Skin of body (tissue), 2 donors: ENCODE data around the gene BMP7. TPM values are rescaled to one million over a fixed set of nuclear protein-coding genes. Genes with fewer than 3 reads are reported as not detected.
"Not testable (repeated sequence)": the region's sequence is repeated elsewhere in the genome, so short reads cannot be mapped to it uniquely, and the experiment has no call there.

Source experiments
- DNase-seq: peaks from one replicate; lab custom pipeline; 2025; lab: John Stamatoyannopoulos, UW
- total RNA-seq: library from RNA; depleted of rRNA; stranded (reverse); fragments of >200 nt; gene quantifications from one replicate; pipeline ENCODE4 v1.2.3, GENCODE V29; 2014

Gene BMP7
- total RNA-seq, 1 donor from 2014 or later = 15.0 TPM

DNA sequence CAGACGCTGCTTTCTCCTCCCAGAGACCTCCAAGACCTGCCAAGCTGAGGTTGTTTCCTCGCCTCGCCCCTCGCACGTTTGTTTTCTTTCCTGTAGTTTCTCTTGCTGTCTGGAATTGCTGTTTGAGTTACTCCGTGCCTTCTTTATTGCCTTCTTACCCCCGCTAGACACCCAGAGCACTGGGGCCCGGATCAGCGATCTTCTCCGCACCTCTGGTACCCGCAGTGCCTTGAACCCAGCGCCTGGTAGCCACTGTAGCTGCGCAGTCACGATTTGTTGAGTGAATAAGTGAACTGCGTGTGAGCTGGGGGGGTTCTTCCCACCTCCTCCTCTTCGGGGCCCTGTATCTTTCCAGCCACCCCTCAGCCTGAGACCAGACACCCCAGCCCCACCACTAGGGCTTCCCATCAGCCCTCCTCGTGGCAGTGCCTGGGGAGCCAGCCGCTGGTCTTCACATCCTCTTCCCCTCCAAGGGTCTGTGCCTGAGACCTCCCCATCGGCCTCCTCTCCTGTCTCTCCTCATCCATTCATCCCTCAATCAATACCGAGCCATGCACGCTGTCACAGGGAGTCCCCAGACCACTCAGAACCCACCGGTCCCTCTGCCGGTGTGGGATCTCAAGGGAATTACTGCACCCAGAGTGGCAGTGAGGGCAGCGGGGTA, 849 bp upstream of the BMP7 start:
- no peak for DNase-seq

DNA sequence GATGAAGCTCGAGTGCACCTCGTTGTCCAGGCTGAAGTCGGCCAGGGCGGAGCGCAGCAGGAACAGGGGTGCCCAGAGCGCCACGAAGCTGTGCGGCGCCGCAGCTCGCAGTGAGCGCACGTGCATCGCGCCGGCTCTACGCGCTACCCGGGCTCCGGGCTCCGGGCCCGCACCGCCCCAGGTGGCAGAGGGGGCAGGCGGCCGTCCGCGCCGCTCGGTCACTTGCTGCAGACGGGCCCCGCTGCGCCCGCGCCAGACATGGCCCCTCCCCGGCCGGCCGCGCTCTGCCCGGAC, 497 bp downstream of the BMP7 start:
- no peak for DNase-seq

DNA sequence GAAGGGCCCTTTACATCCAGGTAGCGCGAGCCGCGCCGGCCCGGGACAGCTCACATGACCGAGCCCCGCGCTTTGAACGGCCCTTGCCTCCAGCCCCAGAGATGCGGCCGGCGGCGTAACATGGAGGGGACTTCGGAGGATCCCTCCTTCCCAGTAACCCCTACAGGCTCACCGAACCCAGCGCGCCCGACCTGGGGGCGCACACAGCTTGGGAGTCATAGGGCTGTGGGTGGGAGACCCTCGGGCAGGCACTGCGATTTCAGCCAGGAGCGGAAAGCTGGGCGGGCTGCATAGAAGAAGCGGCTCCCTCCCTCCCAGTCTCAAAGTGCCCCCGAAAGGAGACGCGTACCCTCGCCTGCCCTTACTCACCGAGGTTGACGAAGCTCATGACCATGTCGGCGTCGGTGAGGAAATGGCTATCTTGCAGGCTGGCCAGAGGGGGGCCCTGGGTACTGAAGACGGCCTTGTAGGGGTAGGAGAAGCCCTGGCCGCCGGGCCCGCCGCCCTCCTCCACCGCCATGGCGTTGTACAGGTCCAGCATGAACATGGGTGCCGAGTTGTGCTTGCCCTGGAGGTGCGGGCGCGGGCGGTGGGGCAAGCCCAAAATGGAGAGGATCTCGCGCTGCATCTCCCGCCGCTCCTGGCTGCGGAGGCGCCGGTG, 975 bp downstream of the BMP7 start:
- no peak for DNase-seq

DNA sequence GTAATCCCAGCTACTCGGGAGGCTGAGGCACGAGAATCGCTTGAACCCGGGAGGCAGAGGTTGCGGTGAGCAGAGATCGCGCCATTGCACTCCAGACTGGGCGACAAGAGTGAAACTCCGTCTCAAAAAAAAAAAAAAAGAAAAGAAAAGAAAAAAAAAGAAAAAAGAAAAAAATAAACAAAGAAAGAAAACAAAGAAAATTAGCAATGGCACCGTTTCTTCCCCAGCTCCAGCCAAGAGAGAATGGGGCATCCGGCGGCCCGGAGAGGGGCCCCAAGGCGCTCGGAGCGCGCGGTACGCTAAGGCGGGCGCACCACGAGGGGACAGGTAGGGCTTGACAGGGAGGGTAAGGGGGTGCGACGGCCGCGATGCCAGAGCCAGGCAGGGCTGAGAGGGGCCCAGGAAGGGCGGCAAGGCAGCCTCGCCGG, 1.5 kb downstream of the BMP7 start:
- DNase-seq = not testable (repeated sequence)

DNA sequence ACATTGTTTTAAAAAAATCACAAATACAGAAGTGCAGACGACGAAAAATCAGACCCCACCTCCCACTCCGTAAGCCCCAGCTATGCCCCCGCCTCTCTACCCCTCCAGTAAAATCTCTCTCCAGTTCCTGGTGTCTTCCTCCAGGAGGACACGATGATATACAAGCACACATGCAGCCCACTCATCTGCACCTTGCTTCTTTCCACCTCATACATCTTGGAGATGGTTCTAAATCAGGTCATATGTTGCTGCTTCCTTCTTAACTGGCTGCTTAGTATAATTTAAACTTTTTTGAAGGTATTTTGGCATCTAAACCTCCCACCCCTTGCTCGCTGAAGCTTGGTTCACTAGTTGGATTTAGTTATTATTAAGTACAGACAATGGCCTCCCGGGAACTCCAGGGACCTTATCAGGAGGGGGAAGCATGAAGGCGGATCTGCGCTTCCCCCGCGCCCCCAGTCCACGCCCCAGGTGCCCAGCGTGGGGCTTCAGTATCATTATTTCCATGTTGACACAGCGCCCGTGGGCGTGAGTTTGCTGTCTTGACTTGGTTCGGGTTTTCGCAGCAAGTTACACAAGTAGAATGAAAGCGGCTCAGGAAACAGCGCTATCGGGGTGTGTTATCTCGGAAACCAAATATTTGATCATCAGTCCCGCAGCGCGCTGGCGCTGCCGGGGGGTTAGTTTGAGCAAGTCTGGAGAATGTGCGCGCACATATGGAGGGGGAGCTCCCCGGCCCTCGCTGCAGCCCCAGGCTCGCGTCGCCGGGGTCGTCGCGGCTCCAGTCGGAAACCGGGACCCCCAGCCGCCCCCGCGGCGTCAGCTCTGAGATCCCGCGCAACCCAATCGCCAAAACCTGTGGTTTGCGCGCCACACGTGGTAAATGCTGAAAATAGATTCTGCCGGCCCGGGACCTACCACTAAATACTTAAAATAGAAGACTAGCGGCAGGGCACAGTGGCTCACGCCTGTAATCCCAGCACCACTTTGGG, 2.3 kb downstream of the BMP7 start:
- DNase-seq = no peak

DNA sequence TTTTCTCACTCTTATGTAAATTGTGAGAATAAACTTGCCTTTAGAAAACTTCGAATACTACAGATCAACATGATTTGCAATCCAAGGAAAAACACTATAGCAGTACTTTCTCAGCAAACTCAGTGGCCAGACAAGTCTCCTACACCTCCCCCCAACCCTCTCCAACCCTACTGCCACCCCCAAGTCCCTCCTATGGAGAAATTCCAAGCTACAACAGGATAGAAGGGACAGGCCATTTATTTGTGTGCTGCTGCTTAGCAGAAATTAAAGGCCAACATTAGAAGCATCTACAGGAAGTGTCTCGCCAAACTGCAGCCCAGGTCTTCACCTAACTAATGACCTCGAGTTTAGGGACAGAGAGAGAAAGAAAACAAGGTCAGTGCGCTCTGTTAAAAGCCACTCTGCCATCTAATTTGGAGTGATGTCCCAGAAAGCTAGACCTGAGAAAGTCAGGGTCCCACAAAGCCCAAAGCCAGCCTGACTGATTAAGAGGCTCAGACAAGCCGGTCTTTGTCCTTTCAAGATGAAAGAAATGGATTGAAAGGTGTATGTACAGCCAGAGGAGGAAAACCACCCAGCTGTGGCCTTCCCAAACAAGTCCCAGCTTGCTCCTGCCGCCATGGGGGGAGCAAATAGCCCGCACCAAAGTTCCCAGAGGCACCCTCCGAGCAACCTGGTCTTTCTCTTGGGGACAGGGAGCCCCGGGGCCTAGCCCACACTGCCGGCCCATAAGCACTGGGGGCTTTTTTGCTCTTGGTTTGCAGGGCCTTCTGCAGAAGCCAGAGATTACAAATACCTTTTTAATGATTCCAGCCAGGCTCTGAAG, 3.4 kb downstream of the BMP7 start:
- DNase-seq = no peak

DNA sequence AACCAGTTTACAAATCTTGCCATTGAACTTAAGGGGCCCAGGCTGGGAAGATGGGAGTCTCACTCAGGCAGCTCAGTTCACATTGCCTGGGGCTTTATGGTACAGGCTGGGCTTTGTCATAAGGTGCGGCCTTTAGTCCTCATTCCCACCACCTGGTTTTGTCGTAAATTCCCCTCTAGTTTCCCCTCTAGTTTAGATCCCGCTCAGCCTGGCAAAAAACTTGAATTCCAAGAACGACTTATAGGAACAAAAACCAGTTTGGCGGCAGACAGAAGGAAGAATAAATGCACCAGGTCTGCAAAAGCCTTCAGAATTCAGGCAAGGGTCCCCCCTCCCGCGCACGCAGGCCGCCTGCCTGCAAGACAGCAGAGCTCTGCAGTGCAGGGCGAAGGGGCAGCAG, 4.1 kb downstream of the BMP7 start:
- DNase-seq = no peak

DNA sequence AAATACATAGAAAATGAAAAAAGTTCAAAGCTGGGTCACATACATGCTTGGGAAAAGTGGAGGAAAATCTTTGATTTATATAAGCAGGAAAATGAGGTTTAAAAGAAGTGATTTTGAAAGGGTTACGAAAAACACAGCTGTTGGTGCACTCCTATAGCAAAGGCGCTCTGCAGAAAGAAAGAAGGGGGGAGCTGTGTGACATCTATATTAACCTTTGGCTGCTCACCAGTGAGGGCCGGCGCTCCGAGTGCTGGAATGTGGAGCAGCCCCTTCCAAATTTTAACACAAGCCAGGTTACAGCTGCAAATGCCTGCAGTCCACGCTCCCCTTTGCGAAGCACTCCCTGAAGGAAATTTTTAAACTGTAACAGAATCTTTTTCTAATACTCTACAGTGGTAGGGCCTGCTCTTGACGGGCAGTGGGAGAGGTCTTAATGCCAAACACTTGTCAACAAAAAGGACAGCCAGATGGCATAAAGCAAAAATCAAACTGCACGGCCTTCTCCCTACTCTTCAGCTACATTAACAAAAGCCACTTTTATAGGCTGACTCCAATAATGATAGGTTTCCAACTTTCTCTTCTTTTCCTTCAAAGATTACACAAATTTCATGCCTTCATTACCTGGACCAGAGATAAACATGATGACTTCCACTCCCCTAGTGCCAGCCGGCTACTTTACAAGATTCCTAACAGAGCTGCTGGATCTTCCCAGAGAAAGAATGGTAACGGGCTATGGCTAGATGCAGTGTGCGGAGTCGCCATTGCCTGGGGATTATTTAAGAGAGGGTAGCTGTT, 4.8 kb downstream of the BMP7 start:
- peak; percentile 71 for DNase-seq

DNA sequence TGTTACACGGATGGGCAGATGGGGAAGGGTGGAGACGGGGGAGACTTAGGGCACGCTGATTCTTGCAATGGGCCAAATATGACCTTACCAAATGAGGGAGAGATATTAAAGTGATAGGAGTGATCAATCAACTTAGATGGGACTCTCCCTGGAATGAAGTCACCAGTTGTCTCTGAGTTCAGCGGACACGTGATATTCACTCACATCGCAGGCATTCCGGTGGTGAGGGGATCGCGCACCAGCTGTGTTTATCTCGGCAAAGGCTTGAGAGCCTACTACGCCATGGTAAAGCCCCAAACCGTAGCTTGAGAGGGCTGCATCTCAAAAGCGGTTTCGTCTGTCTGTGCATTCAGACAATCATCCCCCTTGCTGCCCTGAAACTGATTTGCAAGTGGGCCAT, 5.5 kb downstream of the BMP7 start:
- peak; percentile 67 for DNase-seq

DNA sequence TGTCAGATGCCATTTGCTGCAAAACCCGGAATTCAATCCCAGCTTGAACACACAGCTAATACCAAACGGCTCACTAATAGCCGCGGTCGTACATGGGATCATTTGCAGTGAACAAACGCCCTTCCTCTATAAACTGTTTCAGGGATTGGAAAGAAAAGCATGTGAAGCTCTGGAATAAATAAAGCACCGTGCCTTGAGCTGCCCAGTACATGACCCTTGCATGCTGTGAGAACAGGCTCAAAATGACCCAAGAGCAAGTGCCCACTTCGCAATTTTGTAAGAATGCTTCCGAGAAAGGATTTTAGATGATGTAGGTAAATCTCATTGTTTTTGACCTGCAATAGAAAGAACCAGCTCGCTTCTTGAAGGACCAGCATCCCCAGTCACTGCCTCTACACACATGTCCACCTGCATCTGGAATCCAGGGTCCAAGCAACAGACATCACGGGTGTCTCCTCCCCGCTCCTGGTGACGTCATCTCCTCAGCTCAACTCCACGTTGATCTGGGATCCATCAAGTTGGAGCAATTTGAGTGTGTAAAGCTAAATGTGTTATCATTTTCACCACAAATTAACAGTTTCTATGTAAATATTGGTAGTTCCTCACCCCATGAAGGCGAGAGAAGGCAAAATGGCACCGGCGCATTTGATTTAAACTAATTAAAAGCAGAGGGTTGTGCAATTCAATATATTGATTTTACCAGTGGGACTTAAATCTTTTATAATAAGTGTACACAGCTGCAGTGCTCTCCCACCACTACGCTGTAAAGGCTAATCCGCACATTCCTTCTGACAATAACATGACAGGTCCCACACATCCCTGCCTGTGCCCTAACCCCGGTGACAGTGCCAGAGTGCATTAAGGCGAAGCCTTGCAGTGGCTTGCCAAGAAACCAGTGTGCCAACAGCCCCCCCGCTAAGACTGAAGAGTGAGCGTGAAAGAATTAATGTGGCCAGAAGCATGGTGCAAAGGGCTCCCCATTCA, 6.2 kb downstream of the BMP7 start:
- peak; percentile 17 for DNase-seq

DNA sequence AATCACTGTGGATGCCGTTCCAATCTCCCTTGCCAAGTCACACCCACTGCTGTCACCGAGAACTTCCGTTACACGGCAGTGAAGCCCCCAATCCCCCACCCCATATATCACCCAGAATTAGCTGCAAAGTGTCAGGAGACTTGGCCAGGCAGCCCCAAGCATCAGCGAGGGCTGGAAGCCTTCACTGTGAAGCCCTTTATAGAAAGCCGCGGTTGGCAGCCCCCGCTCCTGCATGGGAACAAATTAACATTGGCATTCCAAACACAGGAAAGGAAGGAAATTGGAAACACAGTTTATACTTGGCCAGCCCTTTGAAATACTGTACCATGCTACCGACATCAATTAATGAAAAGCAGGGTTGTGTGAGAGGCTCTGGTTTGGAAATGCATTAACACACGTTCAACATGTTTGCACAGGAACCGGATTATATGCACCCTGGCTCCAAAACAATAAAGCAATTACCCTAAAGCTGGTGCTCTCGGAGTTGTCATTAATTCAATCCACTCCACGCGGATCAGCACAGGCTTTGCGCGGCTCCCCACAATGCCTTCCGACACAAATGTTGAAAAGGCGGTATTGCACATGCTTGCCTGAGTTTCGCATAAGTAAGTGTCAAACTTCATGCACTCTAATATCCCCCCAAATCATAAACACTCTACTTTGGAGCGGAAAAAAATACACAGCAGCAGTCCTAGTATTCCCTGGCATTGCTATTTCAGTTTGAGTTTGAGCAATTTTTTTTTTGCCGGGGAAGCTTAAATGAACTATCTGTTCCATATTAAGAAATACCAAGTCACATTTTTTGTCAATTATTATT, 7.1 kb downstream of the BMP7 start:
- DNase-seq = peak; percentile 89

DNA sequence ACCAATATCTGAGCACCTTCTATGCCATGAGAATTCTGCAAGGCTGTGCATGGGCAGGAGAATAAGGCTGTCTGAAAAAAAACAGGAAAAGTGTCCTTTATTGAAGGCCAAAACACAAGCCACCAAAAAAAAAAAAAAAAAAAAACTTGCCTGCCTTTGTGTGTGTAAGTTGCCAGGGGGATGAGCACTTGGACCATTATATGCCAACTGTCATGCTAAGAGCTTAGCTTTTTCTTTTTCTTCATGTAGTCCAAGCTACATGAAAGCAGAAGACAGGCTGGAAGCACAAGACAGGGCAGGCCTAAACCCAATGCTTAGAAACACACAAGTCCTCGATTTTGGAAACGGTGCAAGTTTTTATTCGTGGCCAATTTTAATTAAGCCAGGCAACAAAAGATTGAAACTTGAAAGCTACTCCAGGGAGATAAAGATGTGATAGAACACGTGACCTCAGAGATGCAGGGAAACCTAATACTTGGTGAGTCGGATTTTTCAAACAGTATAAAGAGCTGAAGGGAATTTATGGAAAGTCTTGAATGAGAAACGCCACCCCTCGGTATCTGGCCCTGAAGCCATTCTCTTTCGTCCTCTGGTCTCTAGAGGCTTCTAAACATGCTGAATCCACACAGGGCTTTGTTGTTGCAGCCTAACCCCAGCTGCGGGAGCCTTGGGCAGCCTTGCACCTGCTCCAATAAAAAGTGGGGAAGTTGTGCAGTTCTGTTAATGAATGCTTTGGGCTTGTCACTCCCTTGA, 8.6 kb downstream of the BMP7 start:
- DNase-seq = no peak

DNA sequence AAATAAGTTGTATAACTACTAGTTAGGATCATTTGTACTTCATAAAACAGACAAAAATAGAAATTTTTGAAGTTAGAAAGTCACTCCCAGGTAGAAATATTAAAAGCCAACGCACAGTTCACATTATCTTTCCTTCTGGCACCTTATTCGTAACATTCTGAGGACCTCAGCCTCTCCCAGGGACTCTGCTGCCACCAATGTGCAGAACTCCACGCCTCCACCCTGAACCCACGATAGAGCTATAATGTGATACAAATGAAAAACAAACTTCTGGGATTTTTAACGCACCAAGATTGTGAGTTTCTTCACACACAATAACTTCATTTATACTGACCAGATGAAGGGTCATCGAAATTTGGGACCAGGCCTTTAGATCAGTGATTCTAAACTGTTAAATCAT, 9.5 kb downstream of the BMP7 start:
- no peak for DNase-seq

DNA sequence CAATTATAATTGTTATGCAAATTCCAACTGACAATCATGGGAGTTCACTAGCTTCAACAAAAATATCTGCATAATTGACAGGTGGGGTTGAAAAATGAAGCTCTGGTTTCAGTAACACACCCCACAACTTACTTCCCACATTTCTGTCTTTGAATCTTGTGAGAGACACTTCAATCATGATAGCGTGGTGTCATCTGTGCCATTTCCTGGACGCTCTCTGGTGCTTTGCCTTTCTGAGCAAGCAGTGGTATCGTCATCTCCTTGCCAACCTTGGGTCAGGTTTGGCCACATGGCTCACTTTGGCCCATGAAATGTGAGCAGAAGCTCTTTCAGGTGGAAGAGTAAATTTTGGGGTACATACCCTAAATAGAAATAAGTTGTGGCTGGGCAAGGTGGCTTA, 10.2 kb downstream of the BMP7 start:
- DNase-seq = no peak

DNA sequence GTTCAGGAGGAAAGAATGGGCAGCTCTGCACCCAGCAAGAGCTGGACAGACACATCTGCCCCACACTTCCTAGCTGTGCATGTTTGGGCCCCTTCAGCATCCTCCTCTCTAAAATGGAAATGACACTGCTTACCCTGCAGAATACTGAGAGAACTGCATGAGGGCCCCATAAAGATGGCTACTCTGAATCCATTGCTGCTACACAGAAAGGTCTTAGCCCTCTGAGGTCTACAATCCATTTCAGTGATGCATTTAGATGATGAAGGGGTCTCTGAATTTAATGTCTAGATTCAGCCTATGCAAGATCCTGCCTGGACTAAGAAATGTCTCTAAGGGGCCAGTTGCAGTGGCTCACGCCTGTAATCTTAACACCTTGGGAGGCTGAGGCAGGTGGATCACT, 11.3 kb downstream of the BMP7 start:
- no peak for DNase-seq

DNA sequence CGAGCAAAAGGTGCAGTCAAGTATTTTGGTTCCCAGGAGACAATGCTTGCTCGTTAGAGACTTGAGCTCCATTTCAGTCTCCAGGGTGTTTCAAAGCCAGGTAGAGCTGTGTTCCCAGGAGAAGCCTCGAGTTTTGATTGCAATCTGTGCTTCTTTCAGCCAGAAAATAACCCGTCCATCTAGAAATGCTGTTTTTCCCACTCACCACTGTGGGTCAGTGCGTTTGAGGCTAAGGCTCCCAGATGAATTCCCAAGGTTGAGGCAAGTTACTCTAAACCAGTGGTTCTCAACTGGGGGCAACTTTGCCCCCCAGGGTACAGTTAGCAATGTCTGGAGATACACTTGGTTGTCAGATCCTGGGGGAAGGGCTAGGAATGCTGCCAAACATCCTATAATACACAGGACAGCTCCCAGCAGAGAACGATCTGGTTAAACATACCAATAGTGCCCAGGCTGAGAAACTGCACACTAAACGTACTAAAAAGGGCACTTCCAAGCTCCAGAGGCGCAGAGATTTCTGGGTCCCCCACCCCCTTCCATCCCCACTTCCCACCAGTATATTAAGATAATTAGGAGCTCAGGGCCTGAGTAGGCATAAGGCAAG, 13.8 kb downstream of the BMP7 start:
- no peak for DNase-seq

DNA sequence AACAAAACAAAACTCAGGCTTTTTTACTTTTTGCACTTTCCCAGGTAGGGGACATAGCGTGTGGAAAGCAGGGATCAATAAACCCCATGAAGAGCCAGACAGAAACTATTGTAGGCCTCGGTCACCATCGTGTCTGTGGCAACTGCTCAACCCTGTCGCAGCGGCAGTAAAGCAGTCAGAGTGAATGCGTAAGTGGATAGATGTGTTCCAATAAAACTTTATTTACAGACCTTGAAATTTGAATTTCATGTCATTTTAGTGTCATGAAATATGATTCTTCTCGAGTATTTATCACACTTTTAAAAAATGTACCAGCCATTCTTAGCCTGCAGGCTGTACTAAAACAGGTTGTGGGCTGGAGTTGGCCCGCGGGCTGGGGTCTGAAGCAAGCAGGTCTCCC, 14.5 kb downstream of the BMP7 start:
- no peak for DNase-seq
